ENCODE data around the gene SLC4A7. TPM values are rescaled to one million over a fixed set of nuclear protein-coding genes. Genes with fewer than 3 reads are reported as not detected.
A peak's percentile ranks its signal among the peaks of the same experiment; 100 is the strongest.

Gene SLC4A7
- total RNA-seq, 1 donor from 2014 or later, result 74.0 TPM

- TF ChIP-seq, protein P1, sequence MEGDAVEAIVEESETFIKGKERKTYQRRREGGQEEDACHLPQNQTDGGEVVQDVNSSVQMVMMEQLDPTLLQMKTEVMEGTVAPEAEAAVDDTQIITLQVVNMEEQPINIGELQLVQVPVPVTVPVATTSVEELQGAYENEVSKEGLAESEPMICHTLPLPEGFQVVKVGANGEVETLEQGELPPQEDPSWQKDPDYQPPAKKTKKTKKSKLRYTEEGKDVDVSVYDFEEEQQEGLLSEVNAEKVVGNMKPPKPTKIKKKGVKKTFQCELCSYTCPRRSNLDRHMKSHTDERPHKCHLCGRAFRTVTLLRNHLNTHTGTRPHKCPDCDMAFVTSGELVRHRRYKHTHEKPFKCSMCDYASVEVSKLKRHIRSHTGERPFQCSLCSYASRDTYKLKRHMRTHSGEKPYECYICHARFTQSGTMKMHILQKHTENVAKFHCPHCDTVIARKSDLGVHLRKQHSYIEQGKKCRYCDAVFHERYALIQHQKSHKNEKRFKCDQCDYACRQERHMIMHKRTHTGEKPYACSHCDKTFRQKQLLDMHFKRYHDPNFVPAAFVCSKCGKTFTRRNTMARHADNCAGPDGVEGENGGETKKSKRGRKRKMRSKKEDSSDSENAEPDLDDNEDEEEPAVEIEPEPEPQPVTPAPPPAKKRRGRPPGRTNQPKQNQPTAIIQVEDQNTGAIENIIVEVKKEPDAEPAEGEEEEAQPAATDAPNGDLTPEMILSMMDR (conservative IDR thresholded peaks at IDR 0.05; ENCODE audit: low read depth, low read length), result no peak
- no peak overlapping the region for H3K4me3 ChIP-seq (ENCODE audit: low read depth, low read length)
- DNase-seq (ENCODE audit: low read depth), result peak; percentile 79
Measured at GRCh38 chr3:27521179-27521871, 37.1 kb upstream of the SLC4A7 start.

GRCh38 chr3:27511724-27512422 lies 27.7 kb upstream of the SLC4A7 start:
- TF ChIP-seq, protein P1 (conservative IDR thresholded peaks at IDR 0.05; ENCODE audit: low read depth, low read length), result no peak
- H3K4me3 ChIP-seq (ENCODE audit: low read depth, low read length), result no peak overlapping the region
- no peak for DNase-seq (ENCODE audit: low read depth)

GRCh38 chr3:27509376-27509775 lies 25.2 kb upstream of the SLC4A7 start:
- DNase-seq (ENCODE audit: low read depth), result no peak
- no peak overlapping the region for H3K4me3 ChIP-seq (ENCODE audit: low read depth, low read length)
- TF ChIP-seq, protein P1 (conservative IDR thresholded peaks at IDR 0.05; ENCODE audit: low read depth, low read length), result no peak

DNA sequence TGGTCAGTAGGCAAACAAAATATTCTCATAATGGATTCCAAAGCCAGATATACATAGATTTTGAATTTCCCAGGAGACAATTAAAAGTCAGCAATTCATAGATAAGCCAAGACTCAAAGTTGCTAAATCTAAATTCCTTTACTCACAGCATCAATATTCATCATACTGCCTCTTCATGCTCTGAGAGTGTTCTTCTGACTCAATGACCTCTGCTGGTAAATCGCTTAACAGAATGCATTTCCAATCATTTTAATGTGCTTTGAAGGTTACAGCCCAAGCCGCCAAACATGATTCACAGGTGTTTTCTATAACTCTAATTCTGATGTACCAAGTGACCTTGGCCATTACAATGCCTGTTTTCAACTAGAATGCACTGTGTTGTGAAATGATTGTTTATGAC lies 24.2 kb upstream of the SLC4A7 start:
- DNase-seq (ENCODE audit: low read depth), result no peak
- TF ChIP-seq, protein P1 (conservative IDR thresholded peaks at IDR 0.05; ENCODE audit: low read depth, low read length), result no peak
- no peak overlapping the region for H3K4me3 ChIP-seq (ENCODE audit: low read depth, low read length)

DNA sequence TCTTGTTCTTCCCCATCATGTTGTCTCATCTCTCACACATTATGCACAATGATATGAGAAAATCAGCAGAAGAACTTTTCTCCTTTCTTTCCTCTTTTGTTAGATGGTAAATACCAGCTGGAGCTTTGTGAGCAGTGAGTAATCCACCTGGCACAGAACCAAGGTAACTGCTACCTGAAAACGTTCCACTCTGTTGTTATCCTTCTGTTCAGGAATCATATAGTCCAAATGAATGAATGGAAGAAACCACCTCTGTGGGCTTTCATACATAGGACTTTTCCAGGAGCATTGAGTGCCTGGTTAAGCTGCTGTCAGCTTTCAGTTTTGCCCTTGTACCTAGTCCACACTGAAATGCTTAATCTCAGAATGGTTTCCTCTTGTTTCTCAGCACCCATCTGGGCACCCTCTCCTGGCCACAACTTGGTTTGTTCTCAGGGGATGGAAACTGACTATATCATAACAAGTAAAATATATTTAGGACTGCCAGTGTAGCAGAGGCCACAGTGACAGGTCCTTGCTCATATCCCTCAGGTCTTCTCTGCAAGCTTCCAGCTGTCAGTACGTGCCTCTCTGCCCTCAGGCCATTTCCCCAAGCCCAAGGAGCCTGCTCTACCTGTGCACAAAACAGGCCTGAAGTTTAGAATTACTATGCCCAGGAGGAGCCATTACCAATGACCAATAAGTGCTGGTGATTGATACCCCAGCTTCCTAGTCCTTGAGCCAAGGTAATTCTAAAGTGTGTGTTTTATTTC lies 23.5 kb upstream of the SLC4A7 start:
- TF ChIP-seq, protein P1 (conservative IDR thresholded peaks at IDR 0.05; ENCODE audit: low read depth, low read length), result no peak
- H3K4me3 ChIP-seq (ENCODE audit: low read depth, low read length), result no peak overlapping the region
- no peak for DNase-seq (ENCODE audit: low read depth)

GRCh38 chr3:27507111-27507510 lies 22.9 kb upstream of the SLC4A7 start:
- TF ChIP-seq, protein P1 (conservative IDR thresholded peaks at IDR 0.05; ENCODE audit: low read depth, low read length), result no peak
- no peak for DNase-seq (ENCODE audit: low read depth)
- no peak overlapping the region for H3K4me3 ChIP-seq (ENCODE audit: low read depth, low read length)
